RCC 7860 (cell line): ENCODE measurements around the gene ENDOU.

Source experiments
- DNase-seq: peaks from one replicate; pipeline ENCODE4 v3.0.0-alpha.2; 2015; ENCODE audit warnings: low spot score
- FAIRE-seq: peaks from 2 replicates; lab custom pipeline; 2012; peaks lifted over from hg19 to GRCh38; lab: Jason Lieb, UNC

ENDOU gene

GRCh38 chr12:47757840-47758583 lies 32.7 kb upstream of the ENDOU start:
- no peak for DNase-seq
- FAIRE-seq: no peak

- FAIRE-seq: no peak
Observed at GRCh38 chr12:47757364-47757839, 32.1 kb upstream of the ENDOU start.

GRCh38 chr12:47755655-47756562 lies 30.6 kb upstream of the ENDOU start:
- DNase-seq (no peak), FAIRE-seq (no peak)

More at GRCh38 chr12:47757364-47757839, 32.1 kb upstream of the ENDOU start:
- no peak for DNase-seq

GRCh38 chr12:47754881-47755280 lies 29.6 kb upstream of the ENDOU start:
- no peak for FAIRE-seq
- DNase-seq: no peak

- DNase-seq (no peak), FAIRE-seq (no peak)
Observed at GRCh38 chr12:47754126-47754525, 28.8 kb upstream of the ENDOU start.

GRCh38 chr12:47753021-47754001 lies 28.0 kb upstream of the ENDOU start:
- DNase-seq (no peak), FAIRE-seq (no peak)

- no peak for FAIRE-seq
- no peak for DNase-seq
Observed at GRCh38 chr12:47752552-47752951, 27.3 kb upstream of the ENDOU start.

GRCh38 chr12:47752121-47752520 lies 26.8 kb upstream of the ENDOU start:
- DNase-seq (no peak), FAIRE-seq (no peak)

GRCh38 chr12:47751561-47751960 lies 26.3 kb upstream of the ENDOU start:
- FAIRE-seq: no peak

GRCh38 chr12:47750916-47751470 lies 25.7 kb upstream of the ENDOU start:
- no peak for FAIRE-seq
- DNase-seq: no peak

More at GRCh38 chr12:47751561-47751960, 26.3 kb upstream of the ENDOU start:
- DNase-seq: no peak

GRCh38 chr12:47750229-47750798 lies 25.0 kb upstream of the ENDOU start:
- FAIRE-seq (no peak), DNase-seq (no peak)

GRCh38 chr12:47748899-47749298 lies 23.6 kb upstream of the ENDOU start:
- FAIRE-seq (no peak), DNase-seq (no peak)

GRCh38 chr12:47748507-47748828 lies 23.2 kb upstream of the ENDOU start:
- FAIRE-seq (no peak), DNase-seq (no peak)

- DNase-seq (no peak), FAIRE-seq (no peak)
Observed at GRCh38 chr12:47747596-47748506, 22.6 kb upstream of the ENDOU start.

- DNase-seq (no peak), FAIRE-seq (no peak)
Observed at GRCh38 chr12:47747126-47747525, 21.8 kb upstream of the ENDOU start.

GRCh38 chr12:47746523-47746922 lies 21.2 kb upstream of the ENDOU start:
- DNase-seq: no peak
- no peak for FAIRE-seq

- DNase-seq (no peak), FAIRE-seq (no peak)
Observed at GRCh38 chr12:47746073-47746472, 20.8 kb upstream of the ENDOU start.

GRCh38 chr12:47745485-47746041 lies 20.3 kb upstream of the ENDOU start:
- no peak for FAIRE-seq

More at GRCh38 chr12:47745485-47746041, 20.3 kb upstream of the ENDOU start:
- DNase-seq: no peak
